ENCODE results near the gene GJA8.
"Not testable (repeated sequence)": the region's sequence is repeated elsewhere in the genome, so short reads cannot be mapped to it uniquely, and the experiment has no call there.

The GJA8 gene

GRCh38 chr1:147902253-147902845 is at the start of gene GJA8:
GJA8 (plus strand) TSS chr1:147902795; CDS start chr1:147907956, 5,161 bp downstream.
- FAIRE-seq, result no peak

- FAIRE-seq, result no peak
These were observed 49.2 kb upstream of the GJA8 start for GRCh38 chr1:147853391-147853790.

- not testable (repeated sequence) for FAIRE-seq
These were observed 47.6 kb upstream of the GJA8 start for GRCh38 chr1:147854989-147855388.

DNA sequence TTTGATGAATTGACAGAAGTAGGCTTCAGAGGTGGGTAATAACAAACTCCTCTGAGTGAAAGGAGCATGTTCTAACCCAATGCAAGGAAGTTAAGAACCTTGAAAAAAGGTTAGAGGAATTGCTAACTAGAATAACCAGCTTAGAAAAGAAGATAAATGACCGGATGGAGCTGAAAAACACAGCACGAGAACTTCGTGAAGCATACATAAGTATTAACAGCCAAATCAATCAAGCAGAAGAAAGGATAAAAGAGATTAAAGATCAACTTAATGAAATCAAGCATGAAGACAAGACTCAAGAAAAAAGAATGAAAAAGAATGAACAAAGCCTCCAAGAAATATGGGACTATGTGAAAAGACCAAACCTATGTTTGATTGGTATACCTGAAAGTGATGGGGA is 46.6 kb upstream of the GJA8 start:
- FAIRE-seq, result not testable (repeated sequence)

DNA sequence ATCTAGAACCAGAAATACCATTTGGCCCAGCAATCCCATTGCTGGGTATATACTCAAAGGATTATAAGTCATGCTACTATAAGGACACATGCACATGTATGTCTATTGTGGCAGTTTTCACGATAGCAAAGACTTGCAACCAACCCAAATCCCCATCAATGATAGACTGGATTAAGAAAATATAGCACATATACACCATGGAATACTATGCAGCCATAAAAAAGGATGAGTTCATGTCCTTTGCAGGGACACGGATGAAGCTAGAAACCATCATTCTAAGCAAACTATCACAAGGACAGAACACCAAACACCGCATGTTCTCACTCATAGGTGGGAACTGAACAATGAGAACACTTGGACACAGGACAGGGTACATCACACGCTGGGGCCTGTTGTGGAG is 35.4 kb upstream of the GJA8 start:
- FAIRE-seq, result not testable (repeated sequence)

- no peak for FAIRE-seq
These were observed 24.6 kb upstream of the GJA8 start for GRCh38 chr1:147878022-147878421.

- FAIRE-seq, result no peak
These were observed 22.7 kb upstream of the GJA8 start for GRCh38 chr1:147879911-147880310.

- peak; percentile 94 for FAIRE-seq
These were observed 20.1 kb upstream of the GJA8 start for GRCh38 chr1:147882535-147882934.

DNA sequence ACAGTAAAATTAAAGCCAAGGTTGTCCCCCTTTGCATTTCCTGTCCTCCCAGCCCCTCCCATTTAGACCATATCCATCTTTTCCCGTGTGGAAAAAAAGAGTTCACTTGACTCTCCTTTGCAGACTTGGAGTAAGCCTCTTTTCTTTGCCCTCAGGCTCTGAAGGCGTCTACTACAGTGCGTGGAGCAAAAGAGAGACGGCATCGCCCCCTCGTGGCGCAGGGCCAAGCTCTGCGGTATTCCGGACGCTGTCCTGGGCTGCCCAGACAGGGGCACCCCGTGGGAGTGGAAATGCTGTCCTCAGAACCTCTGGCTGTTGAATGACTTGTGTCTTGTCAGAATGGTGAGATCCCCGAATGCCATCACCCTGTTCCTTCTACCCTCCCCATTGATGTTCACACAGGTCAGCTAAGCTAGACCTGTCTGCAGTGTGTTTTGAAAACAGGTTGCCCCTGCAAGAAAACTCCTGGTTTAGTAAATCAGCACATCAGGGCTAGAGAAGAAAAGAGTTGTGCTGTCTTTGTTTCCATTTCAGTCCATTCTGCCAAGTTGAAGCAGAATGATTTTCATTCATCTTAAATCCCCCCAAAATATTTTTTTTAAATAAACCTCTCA is 12.3 kb upstream of the GJA8 start:
- FAIRE-seq, result no peak

GRCh38 chr1:147891088-147891487 is 11.5 kb upstream of the GJA8 start:
- FAIRE-seq, result no peak

DNA sequence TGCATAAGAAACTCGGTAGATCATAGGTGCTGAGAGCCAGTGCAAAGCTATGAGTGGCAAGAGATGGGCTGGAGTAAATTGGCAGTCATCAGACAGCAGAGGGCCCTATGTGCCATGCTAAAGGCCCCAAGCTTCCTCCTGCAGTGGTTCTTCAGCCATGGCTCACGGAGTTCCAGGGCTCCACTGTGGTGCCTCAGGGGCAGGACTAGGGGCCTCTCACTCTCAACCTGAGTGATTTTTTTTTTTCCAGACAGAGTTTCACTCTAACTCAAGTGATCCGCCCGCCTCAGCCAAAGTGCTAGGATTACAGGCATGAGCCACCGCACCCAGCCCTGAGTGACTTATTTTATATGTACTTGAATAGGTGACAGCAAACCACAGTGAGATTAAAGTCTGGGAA is 10.4 kb upstream of the GJA8 start:
- FAIRE-seq, result no peak

DNA sequence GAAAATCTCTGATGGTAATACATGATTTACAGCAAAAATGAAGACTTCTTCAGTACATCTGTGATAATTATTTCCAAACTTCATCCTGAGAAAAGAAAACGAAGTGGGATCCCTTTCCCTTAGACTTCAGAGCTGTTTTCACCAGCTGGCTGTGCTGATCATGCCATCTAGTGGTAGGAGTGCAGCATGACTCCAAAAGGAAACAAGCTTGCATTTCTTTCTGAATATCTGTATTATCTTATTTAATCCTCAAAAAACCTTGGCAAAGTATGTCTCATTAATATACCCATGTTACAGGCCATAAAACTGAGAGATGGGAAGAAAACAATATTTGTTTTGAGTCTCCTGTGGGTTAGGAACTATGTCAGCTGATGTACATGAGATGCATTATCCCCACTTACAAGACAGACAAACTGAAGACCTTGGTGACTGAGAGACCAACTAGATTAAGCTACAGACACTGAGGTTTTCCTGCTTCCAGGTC is 9.8 kb upstream of the GJA8 start:
- FAIRE-seq, result peak; percentile 94

GRCh38 chr1:147895123-147895522 is 7.5 kb upstream of the GJA8 start:
- FAIRE-seq, result no peak

DNA sequence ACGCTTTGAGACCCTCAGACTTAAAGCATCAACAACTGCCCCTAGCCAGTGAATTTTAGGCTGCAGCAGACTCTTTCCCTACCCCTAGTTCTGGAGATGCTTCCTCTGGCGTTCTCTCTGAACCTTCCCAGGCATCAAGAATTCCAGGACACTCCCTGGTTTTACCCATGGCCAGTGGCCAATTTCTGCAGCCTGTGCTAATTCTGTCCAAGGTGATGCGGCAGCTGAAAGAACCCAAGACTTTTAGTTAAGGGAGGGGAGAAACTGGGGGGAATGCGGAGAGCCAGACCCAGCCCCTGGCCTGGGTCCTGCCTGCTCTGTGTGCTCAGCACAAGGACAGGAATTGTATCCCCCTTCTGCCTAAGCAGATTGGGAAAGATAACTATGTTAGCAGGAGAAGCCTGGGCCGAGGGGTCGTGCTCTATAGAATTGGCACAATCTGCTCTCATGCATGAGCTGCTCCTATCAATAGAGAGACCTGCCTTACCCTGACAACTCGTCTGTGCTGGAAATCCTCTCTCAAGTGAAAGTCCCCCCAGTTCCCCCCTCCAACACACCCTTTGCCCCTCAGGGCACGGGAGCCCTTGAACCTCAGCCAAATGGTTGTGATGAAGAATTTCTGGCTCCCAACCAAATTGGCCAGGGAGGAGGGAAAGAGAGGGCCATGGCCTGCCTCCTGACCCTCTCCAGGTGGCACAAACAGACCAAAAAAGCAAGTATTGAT is 5.4 kb upstream of the GJA8 start:
- FAIRE-seq, result no peak

GRCh38 chr1:147897789-147898188 is 4.8 kb upstream of the GJA8 start:
- FAIRE-seq, result no peak

GRCh38 chr1:147904726-147905125 is 2.1 kb downstream of the GJA8 start:
- no peak for FAIRE-seq

GRCh38 chr1:147907786-147908509 is 5.4 kb downstream of the GJA8 start:
- no peak for FAIRE-seq

DNA sequence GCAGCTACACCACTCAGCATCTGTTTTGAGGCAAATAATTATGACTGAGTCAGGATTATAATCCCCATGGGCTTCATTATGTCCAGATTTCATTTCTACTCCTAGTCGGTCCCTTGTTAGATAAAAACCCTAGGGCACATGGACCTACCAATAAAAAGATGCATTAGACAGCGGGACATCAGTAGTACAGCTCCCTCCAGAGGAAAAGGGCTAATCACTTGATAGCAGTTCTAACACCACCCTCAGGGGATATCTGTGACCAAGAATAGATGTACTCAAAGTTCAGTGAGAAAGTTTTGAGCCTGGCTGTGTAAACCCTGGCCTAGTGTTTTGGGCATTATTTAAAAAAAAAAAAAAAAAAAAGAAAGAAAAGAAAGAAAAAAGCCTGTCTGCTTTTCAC is 10.0 kb downstream of the GJA8 start:
- no peak for FAIRE-seq

GRCh38 chr1:147913362-147913942 is 10.9 kb downstream of the GJA8 start:
- no peak for FAIRE-seq

- no peak for FAIRE-seq
These were observed 17.3 kb downstream of the GJA8 start for GRCh38 chr1:147919896-147920295.

DNA sequence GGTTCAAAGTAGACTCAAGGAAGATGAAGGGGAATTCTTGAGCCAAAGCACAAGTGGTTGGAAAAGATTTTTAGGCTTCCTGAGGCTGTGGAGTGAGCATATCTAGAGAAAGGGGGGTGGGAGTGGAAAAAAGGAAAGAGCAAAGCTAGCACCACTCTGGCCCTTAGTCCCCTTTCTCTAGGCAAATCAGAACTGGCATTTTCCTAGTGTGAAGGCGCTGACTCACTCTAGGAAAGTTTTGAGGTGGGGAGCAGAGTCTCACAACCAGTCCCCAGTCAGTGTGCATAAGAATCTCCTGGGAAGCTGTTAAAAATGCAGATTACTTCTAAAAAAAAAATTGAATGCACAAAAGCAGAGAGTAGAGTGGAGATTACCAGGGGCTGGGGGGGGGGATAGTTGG is 22.2 kb downstream of the GJA8 start:
- FAIRE-seq, result no peak

DNA sequence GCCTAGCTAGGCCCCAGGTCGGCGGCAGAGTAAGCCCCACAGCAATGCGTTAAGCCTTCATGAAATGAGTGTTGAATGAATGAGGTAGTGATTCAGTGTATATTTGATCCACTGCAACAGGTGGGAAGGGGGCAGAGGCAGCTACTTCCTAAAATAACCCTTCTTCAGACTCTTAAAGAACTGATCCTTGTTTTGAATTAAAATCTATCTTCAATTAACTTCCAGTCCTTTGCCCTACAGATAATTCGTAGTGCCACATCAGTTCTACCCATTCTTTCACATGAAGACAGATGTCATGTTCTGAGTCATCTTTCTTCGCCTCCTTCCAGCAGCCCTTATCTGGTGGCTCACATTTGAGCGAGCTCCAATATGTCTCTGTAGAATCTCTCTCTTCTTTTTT is 24.6 kb downstream of the GJA8 start:
- not testable (repeated sequence) for FAIRE-seq

- not testable (repeated sequence) for FAIRE-seq
These were observed 25.1 kb downstream of the GJA8 start for GRCh38 chr1:147927689-147928088.
